Mucosa of gallbladder (tissue), 1 donor: ENCODE measurements around the gene SLC24A4. TPM values are rescaled to one million over a fixed set of nuclear protein-coding genes. Genes with fewer than 3 reads are reported as not detected.
"Not testable (repeated sequence)": the region's sequence is repeated elsewhere in the genome, so short reads cannot be mapped to it uniquely, and the experiment has no call there.

Source experiments
- DNase-seq: peaks from one replicate; pipeline ENCODE4 v3.0.0-alpha.2; 2020; ENCODE audit warnings: low spot score
- total RNA-seq: library from RNA; stranded (reverse); gene quantifications from one replicate; pipeline ENCODE4 v1.2.1, GENCODE V29; 2021
- donor health status: DM: no; HTN: no; CAD: no.

SLC24A4 gene
- total RNA-seq, 1 donor from 2014 or later: 1.8 TPM

GRCh38 chr14:92369097-92369496 is 46.1 kb downstream of the SLC24A4 start:
- no peak for DNase-seq

- DNase-seq: no peak
Observed at GRCh38 chr14:92372230-92372629, 49.3 kb downstream of the SLC24A4 start.

GRCh38 chr14:92373336-92373735 is 50.4 kb downstream of the SLC24A4 start:
- no peak for DNase-seq

- no peak for DNase-seq
Observed at GRCh38 chr14:92380131-92380530, 57.2 kb downstream of the SLC24A4 start.

- DNase-seq: no peak
Observed at GRCh38 chr14:92380582-92380981, 57.6 kb downstream of the SLC24A4 start.

- DNase-seq: no peak
Observed at GRCh38 chr14:92382677-92383076, 59.7 kb downstream of the SLC24A4 start.

GRCh38 chr14:92383805-92384204 is 60.8 kb downstream of the SLC24A4 start:
- DNase-seq: no peak

GRCh38 chr14:92384461-92385133 is 61.6 kb downstream of the SLC24A4 start:
- no peak for DNase-seq

- no peak for DNase-seq
Observed at GRCh38 chr14:92385561-92385960, 62.6 kb downstream of the SLC24A4 start.

- no peak for DNase-seq
Observed at GRCh38 chr14:92386165-92386564, 63.2 kb downstream of the SLC24A4 start.

- DNase-seq: no peak
Observed at GRCh38 chr14:92386637-92387036, 63.7 kb downstream of the SLC24A4 start.

GRCh38 chr14:92387578-92387977 is 64.6 kb downstream of the SLC24A4 start:
- no peak for DNase-seq

GRCh38 chr14:92389598-92390158 is 66.7 kb downstream of the SLC24A4 start:
- DNase-seq: no peak

GRCh38 chr14:92391726-92392125 is 68.8 kb downstream of the SLC24A4 start:
- DNase-seq: no peak

- no peak for DNase-seq
Observed at GRCh38 chr14:92392711-92393110, 69.7 kb downstream of the SLC24A4 start.

GRCh38 chr14:92397150-92397952 is 74.4 kb downstream of the SLC24A4 start:
- DNase-seq: no peak

- DNase-seq: no peak
Observed at GRCh38 chr14:92397953-92398564, 75.1 kb downstream of the SLC24A4 start.

GRCh38 chr14:92398888-92399636 is 76.1 kb downstream of the SLC24A4 start:
- no peak for DNase-seq

- DNase-seq: no peak
Observed at GRCh38 chr14:92400579-92401444, 77.8 kb downstream of the SLC24A4 start.

- DNase-seq: no peak
Observed at GRCh38 chr14:92401561-92401960, 78.6 kb downstream of the SLC24A4 start.

- not testable (repeated sequence) for DNase-seq
Observed at GRCh38 chr14:92402500-92402899, 79.5 kb downstream of the SLC24A4 start.
